NCI-H748 (cell line): Measurements from ENCODE around the gene PRPF19.

Source experiments
- DNase-seq: peaks from one replicate; lab custom pipeline; 2025; ENCODE audit not compliant: unreplicated experiment; lab: John Stamatoyannopoulos, UW

Gene PRPF19

GRCh38 chr11:60860943-60861342 lies 45.4 kb downstream of the PRPF19 start:
- no peak for DNase-seq

- no peak for DNase-seq
These were observed 46.7 kb downstream of the PRPF19 start for GRCh38 chr11:60859616-60860250.

- DNase-seq, result no peak
These were observed 47.5 kb downstream of the PRPF19 start for GRCh38 chr11:60858731-60859464.

- no peak for DNase-seq
These were observed 48.1 kb downstream of the PRPF19 start for GRCh38 chr11:60858236-60858635.

GRCh38 chr11:60857378-60858232 lies 48.8 kb downstream of the PRPF19 start:
- no peak for DNase-seq

- no peak for DNase-seq
These were observed 50.4 kb downstream of the PRPF19 start, which contains the start of gene PTGDR2 for GRCh38 chr11:60855726-60856633. Gene PTGDR2, minus strand, starts transcription at chr11:60855950. Its CDS starts 2,228 bp downstream, at chr11:60853722.

GRCh38 chr11:60854847-60855725 lies 51.3 kb downstream of the PRPF19 start:
- DNase-seq, result no peak

GRCh38 chr11:60854140-60854846 lies 52.1 kb downstream of the PRPF19 start:
- DNase-seq, result no peak

GRCh38 chr11:60852982-60853950 lies 53.1 kb downstream of the PRPF19 start:
- DNase-seq, result no peak

- no peak for DNase-seq
These were observed 54.0 kb downstream of the PRPF19 start for GRCh38 chr11:60852117-60852981.

- no peak for DNase-seq
These were observed 54.9 kb downstream of the PRPF19 start for GRCh38 chr11:60851327-60852104.

GRCh38 chr11:60849641-60850520 lies 56.5 kb downstream of the PRPF19 start:
- DNase-seq, result no peak

GRCh38 chr11:60848714-60849151 lies 57.7 kb downstream of the PRPF19 start:
- DNase-seq, result no peak

GRCh38 chr11:60847896-60848295 lies 58.5 kb downstream of the PRPF19 start:
- no peak for DNase-seq

- no peak for DNase-seq
These were observed 59.1 kb downstream of the PRPF19 start for GRCh38 chr11:60847281-60847680.
